ENCODE measurements around the gene MRPL19.
"Not testable (repeated sequence)": the region's sequence is repeated elsewhere in the genome, so short reads cannot be mapped to it uniquely, and the experiment has no call there.

Gene MRPL19

DNA sequence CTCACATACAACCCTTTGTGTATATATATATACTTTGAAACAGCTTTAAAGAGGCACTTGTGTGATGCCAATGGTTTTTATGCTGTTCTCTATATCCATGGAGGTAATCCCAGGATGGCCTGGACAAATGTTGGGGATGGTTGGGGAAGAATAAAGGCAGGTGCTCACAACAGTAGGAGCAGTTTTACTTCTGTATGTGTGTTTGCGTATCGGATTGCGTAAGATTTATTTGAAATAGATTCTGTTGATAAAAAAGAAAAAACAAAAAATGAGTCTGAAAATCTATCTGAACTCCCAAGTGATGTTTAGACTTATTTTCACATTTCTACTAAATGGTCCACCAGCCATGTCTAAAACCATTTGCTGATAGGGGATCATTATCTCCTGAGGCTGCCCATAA lies 29.3 kb downstream of the MRPL19 start:
- no peak for DNase-seq

GRCh38 chr2:75676464-75676863 lies 29.9 kb downstream of the MRPL19 start:
- DNase-seq: no peak

- no peak for DNase-seq
Measured at GRCh38 chr2:75679556-75679955, 33.0 kb downstream of the MRPL19 start.

DNA sequence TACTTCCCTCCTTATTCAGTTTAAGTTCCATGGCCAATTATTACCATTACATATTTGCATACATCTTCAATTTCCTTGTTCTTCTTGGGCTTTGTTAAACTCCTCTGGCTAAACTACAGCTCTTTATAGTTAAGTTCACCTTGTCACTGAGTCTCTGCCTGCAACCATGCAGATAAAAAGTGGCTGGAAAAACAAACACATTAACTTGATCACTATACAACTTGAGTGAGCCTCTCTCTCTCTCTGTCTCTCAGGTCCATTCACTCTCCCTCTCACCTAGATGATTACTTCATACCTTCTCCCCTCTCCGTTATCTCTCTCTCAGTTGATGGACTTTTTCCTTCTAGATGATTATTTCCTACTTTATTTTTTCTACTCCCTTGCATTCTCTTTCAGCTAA lies 33.8 kb downstream of the MRPL19 start:
- no peak for DNase-seq

DNA sequence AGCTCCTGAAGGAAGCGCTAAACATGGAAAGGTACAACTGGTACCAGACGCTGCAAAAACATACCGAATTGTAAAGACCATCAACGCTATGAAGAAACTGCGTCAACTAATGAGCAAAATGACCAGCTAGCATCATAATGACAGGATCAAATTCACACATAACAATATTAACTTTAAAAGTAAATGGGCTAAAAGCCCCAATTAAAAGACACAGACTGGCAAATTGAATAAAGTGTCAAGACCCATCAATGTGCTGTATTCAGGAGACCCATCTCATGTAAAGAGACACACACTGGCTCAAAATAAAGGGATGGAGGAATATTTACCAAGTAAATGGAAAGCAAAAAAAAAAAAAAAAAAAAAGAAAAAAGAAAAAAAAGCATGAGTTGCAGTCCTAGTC lies 36.8 kb downstream of the MRPL19 start:
- DNase-seq: not testable (repeated sequence)

GRCh38 chr2:75688196-75688595 lies 41.6 kb downstream of the MRPL19 start:
- DNase-seq: no peak

DNA sequence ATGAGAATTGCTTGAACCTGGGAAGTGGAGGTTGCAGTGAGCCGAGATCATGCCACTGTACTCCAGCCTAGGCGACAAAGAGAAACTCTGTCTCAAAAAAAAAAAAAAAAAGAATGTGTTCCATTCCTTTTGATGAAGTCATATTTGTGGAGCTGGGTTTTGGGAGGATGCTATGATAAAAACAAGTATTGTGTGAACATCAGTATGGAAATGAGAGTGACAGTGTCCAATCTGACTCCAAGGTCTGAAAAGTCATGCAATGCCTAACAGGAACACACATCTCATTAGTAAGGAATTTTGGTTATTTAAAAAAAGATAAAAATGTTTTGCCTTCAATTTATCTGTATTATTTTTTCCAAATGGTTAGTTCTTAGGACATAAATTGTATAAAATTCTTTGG lies 52.3 kb downstream of the MRPL19 start:
- DNase-seq: no peak

GRCh38 chr2:75702593-75702992 lies 56.0 kb downstream of the MRPL19 start:
- DNase-seq: no peak

GRCh38 chr2:75703589-75704287 lies 57.2 kb downstream of the MRPL19 start:
- no peak for DNase-seq

- DNase-seq: no peak
Measured at GRCh38 chr2:75705921-75706320, 59.3 kb downstream of the MRPL19 start.

GRCh38 chr2:75707901-75708300 lies 61.3 kb downstream of the MRPL19 start:
- no peak for DNase-seq

- DNase-seq: no peak
Measured at GRCh38 chr2:75709297-75709696, 62.7 kb downstream of the MRPL19 start.

DNA sequence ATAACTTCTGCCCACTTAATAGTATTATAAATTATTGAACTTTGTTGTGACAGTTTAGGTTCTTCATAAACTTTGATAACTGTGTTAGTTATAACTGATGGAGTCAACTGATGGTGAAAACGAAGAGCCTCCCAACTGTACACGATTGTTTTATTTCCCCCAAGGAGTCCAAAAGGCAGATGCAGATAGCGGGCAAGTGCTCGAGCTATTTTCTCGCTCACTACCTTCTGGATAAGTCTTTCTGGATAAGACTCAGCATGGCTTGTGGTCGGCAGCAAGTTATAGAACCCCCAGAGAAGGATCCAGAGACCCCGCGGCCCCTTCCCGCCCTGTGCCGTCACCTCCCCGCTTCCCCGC lies 63.6 kb downstream of the MRPL19 start:
- DNase-seq: peak; percentile 64

DNA sequence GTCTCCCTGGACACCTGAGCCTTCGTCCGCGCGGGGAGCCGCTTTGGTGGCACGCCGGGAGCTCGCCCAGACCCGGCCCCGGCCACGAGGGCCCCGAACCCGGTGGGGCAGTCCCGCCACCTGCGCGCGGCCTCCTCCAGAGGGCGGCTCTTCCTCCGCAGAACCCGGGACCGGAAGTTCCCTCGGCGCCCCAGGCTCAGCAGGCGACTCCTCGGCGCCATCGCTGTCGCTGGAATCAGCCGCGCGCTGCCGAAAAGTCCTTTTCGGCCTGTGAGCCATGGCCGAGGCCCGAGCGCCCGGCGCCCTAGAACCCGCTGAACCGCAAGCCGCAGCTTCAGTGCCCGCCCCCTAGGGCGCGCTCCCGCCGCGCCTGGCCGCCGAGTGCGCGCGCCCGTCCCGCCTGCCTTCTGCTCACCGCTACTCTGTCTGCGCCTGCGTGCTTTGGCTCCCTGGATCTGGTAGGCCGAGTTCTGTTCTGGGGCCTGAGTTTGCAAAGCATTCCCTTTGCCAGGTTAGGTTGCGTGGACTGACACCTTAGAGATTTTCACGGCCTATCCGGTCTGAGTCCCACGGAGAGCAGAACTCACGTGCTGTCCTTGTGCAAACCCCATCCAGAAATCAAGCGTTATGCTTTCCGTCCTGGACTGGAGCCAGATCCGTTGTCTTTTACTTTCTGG lies 64.1 kb downstream of the MRPL19 start, which contains the start of gene GCFC2:
Gene GCFC2 (minus strand): TSS at position 339 of the 677 bp plus-strand sequence. CDS start 60 bp downstream, at position 279.
- DNase-seq: peak; percentile 88

GRCh38 chr2:75711590-75711989 lies 65.0 kb downstream of the MRPL19 start:
- not testable (repeated sequence) for DNase-seq

GRCh38 chr2:75716406-75716805 lies 69.8 kb downstream of the MRPL19 start:
- DNase-seq: no peak

DNA sequence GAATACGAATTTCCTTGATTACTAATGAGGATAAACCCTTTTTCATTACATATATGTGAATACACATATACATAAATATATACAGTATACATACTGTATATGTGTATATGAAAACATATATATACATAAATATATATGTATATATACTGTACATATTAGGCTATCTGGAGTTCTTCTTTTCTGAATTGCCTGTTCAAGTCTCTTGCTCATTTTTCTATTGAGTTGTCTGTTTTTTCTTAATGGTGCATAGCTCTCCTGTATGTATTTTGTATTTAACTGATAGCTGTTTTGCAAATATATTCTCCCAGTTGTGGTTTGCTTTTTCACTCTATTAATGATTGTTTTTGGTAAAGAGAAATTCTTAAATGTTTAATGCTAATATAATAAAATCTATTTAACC lies 73.0 kb downstream of the MRPL19 start:
- no peak for DNase-seq

- no peak for DNase-seq
Measured at GRCh38 chr2:75720525-75720924, 73.9 kb downstream of the MRPL19 start.

GRCh38 chr2:75722687-75723086 lies 76.1 kb downstream of the MRPL19 start:
- no peak for DNase-seq

- DNase-seq: no peak
Measured at GRCh38 chr2:75728614-75729419, 82.2 kb downstream of the MRPL19 start.

- DNase-seq: peak; percentile 42
Measured at GRCh38 chr2:75729861-75730260, 83.3 kb downstream of the MRPL19 start.

GRCh38 chr2:75736276-75736675 lies 89.7 kb downstream of the MRPL19 start:
- no peak for DNase-seq

GRCh38 chr2:75737961-75738360 lies 91.4 kb downstream of the MRPL19 start:
- no peak for DNase-seq

Data from NCI-H2227 treated with DMSO at 0.1 percent for 48 hours (cell line).